Measurements from ENCODE around the gene HS3ST3B1.

The HS3ST3B1 gene

GRCh38 chr17:14303343-14304221, 2.7 kb downstream of the HS3ST3B1 start:
- no peak for DNase-seq

DNA sequence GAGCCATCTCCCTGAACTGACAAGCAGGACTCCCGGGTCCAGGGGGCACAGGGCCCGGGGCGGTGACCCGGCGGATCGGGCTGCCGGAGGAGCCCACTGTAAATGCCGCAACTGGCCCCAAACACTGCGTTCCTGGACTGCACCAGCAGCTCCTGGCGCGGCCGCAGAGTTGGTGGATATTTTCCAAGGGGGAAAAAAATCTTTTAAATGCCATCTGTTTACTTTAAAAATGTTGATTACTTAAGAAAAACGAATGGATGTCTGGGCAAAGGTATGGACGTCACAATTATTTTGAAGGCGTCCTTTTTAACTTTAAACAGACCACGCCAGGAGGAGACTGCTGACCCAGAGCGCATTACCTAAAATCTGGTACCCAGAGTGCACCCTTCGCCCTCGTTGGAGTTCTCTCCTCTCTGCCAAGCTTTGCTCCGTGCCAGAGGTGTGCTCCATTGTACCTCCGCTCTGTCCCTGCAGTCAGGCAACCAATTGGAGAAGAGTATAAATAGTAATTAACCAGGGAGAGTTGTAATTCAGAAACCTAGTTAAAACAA, 3.4 kb downstream of the HS3ST3B1 start:
- no peak for DNase-seq

- DNase-seq = no peak
Measured at GRCh38 chr17:14304773-14305517, 4.1 kb downstream of the HS3ST3B1 start.

GRCh38 chr17:14305785-14306496, 5.1 kb downstream of the HS3ST3B1 start:
- DNase-seq = no peak

GRCh38 chr17:14306596-14306995, 5.7 kb downstream of the HS3ST3B1 start:
- DNase-seq = no peak

GRCh38 chr17:14307560-14308024, 6.7 kb downstream of the HS3ST3B1 start:
- no peak for DNase-seq

DNA sequence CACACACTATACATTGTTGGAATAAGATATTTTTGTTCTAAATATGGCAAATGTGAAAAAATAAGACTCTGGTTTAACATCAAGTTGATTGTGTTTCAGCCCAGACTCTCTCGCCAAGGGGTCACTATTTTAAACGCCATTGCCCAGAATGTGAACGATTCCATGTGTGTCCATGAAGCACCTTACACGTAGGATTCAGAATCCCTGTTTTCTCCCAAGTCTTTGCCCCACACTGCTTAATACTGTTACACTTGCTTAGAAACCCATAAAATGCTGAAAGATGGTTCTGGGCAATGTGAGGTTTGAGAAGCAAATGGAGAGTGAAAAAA, 7.7 kb downstream of the HS3ST3B1 start:
- DNase-seq = no peak

DNA sequence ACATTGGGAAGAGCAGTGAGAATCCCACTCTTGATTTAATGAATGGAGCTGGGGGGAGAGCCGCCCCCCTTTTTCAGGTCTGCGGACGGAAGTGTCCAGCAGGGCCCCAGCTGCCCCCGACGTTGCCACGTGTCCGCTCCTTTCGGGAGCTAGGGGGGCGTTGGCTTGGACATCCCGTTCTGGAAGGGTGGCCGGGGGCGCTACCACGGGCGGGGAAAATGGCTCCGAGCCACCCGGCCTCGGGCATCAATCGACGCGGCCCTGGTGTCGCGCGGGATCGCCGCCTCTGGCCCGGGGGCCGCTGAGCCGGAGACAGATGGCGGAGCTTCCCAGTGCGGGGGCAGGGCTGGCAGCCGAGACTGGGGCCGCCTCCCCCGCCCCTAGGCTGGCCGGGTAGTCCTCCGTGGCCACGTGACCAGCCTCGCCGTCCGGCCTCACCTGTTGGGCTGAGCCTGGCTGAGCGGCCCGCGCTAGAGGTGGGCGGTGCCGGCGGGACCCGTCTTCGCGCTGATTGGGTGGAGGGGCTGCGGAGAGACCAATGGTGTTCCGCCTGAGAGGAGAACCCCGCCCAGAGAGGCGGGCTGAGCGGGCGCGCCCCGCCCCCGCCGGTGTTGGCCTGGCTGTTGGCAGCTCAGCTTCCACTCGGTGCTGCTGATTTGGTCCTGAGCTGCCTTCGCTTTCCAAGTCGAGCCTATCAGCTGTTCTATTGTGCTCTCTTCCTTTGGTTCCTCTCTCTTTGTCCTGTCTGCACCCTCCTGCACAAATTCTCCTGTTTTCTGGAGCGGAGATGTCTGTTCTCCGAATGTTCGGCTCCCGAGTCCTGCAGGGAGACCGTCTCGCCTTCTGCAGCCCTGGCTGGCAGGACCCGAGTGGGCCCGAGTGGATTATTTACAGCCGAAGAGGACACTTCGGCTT, 8.3 kb downstream of the HS3ST3B1 start:
- peak; percentile 53 for DNase-seq

DNA sequence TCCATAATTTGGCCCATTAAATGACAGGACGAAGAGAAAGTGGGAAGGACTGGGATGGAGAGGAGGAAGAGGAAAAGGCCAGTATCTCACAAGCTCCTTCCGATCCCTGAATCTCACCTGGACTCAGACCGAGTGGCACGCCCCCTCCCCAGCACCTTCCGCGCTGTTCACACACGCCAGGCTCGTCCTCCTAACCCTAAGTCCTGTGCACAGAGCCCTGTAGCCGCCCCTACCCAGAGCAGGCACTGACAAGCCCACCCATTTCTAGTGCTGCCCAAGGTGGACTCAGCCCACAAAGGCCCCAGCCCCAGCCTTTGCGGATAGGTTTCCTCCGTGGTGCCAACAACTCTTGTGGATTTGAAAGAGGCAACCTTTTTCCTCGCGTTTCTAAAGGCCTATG, 9.2 kb downstream of the HS3ST3B1 start:
- no peak for DNase-seq

- DNase-seq = no peak
Measured at GRCh38 chr17:14310605-14311004, 9.7 kb downstream of the HS3ST3B1 start.

DNA sequence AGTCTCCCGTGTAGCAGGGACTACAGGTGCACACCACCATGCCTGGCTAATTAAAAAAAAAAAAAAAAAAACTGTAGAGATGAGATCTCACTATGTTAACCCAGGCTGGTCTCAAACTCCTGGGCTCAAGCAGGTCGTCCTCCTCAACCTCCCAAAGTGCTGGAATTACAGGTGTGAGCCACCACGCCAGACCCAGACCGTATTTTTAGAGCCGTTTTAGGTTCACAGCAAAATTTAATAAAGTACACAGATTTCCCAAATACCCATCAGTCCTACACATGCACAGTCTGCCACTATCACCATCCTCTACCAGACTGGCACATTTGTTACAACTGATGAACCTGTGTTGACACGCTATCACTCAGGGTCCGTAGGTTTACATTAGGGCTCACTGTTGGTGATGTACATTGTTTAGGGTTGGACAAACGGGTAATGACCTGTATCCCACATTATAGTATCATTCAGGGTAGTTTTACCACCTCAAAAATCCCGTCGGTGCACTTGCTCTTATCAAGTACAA, 10.4 kb downstream of the HS3ST3B1 start:
- no peak for DNase-seq

DNA sequence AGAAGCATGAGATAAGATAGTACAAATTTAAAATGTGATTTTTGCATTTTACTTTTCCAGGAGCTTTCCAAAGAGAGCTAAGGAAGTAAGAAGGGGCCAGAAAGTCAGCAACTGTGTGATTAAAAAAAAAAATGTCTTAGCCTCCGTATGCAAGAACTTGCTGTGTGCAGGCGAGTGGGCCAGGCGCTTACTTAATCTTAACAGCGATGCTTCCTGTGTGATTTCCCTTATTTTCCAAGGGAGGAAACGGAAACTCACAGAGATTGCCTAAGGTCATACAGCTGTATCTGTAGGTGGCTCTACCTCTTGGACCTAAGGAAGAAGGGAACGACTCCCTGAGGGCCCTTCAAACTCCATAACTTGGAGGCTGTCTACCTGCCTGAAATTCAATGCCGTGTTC, 11.1 kb downstream of the HS3ST3B1 start:
- no peak for DNase-seq

GRCh38 chr17:14312522-14312921, 11.6 kb downstream of the HS3ST3B1 start:
- DNase-seq = no peak

- no peak for DNase-seq
Measured at GRCh38 chr17:14316126-14316832, 15.4 kb downstream of the HS3ST3B1 start.

- DNase-seq = no peak
Measured at GRCh38 chr17:14317383-14317782, 16.5 kb downstream of the HS3ST3B1 start.

GRCh38 chr17:14318109-14318917, 17.4 kb downstream of the HS3ST3B1 start:
- no peak for DNase-seq

DNA sequence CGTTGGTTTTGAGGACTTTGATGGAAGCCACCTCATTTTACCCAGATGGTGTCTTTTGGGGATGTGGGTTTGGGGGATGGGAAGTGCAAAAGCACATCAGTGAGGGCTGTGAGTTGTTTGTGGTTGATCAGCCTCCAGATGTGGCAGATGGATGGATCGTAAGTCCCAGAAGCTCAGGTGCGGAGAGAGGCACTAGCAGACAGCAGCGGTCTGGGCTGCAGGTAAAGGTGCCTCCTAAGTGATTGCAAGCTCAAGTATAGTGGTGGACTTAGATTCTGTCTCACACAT, 18.0 kb downstream of the HS3ST3B1 start:
- DNase-seq = no peak

- DNase-seq = no peak
Measured at GRCh38 chr17:14320098-14320497, 19.2 kb downstream of the HS3ST3B1 start.

- DNase-seq = no peak
Measured at GRCh38 chr17:14320734-14321475, 20.0 kb downstream of the HS3ST3B1 start.

DNA sequence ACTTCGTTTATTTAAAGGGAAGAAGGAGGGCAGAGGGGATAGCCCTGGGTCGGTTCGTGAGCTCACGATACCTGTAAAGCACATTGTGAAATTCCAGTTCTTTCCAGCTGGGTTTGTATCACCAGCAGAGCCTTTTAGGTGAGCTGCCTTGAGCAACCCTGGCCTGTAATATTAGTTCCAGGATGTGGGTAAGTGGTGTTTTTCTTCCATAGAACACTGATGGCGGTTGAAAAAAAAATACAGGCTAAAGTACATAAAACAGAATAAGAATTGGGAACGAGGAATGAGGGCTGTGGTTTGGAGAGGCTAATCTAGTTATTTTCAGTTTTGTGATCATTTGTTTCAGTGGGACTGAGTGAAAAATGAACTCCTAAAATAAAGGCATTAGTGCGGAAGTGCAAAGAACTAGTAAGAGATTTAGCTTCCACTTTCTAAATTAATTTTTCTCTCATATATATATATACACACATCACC, 20.6 kb downstream of the HS3ST3B1 start:
- DNase-seq = no peak

Measured in DMS 273 treated with DMSO at 0.1 percent for 48 hours (cell line).